ENCODE data around the gene BDKRB1. TPM values are rescaled to one million over a fixed set of nuclear protein-coding genes. Genes with fewer than 3 reads are reported as not detected.

Gene BDKRB1
- total RNA-seq, 2 donors from 2014 or later, result 2.3 TPM; not detected in 1

- intact Hi-C loops (cut with DNase I), result no loop called here
- H3K4me1 ChIP-seq (replicated peaks), result no peaks in the 10 kb centered on the region
- no peak overlapping the region for H3K27ac ChIP-seq
- H3K27me3 ChIP-seq (replicated peaks; ENCODE audit: insufficient read depth), result no peaks in the 10 kb centered on the region
- no peak overlapping the region for H3K4me3 ChIP-seq
- no peak for DNase-seq (ENCODE audit: low spot score)
- peaks cover 0 to 2% of the 10 kb centered on the region in 2 donors for H3K36me3 ChIP-seq
- WGBS, result 88% methylated on average over 3 of the region's 3 CpGs
- TF ChIP-seq POLR2AphosphoS5 (IDR thresholded peaks at IDR 0.05), result no peak
- no peak for TF ChIP-seq CTCF (IDR thresholded peaks at IDR 0.05)
- no peak for TF ChIP-seq POLR2A (IDR thresholded peaks at IDR 0.05)
- H3K9me3 ChIP-seq, result no peaks in the 10 kb centered on the region
These were observed 48.0 kb downstream of the BDKRB1 start for GRCh38 chr14:96303981-96304380.

DNA sequence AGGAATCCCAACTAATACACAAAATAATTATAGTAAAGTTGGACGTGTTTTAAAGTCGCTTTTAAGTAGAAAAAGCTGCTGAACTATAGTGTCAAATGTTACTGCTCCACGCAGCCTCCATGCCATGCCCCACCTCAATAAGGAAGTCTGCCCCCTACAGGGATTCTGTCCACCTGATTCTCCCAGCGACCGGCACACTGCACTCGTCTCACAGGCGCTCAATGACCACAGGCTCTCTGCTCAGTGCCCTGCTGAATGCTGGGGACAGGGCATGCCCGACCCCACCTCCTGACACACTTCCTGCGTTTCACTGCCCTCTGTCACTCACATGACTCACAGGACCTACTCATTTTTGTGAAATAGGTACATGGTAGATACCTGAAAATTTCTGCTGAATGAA is 48.9 kb downstream of the BDKRB1 start:
- no peak for DNase-seq (ENCODE audit: low spot score)
- no peak overlapping the region for H3K4me3 ChIP-seq
- no peaks in the 10 kb centered on the region for H3K9me3 ChIP-seq
- no peaks in the 10 kb centered on the region for H3K27me3 ChIP-seq (replicated peaks; ENCODE audit: insufficient read depth)
- no peak for TF ChIP-seq CTCF (IDR thresholded peaks at IDR 0.05)
- TF ChIP-seq POLR2A (IDR thresholded peaks at IDR 0.05), result no peak
- TF ChIP-seq POLR2AphosphoS5 (IDR thresholded peaks at IDR 0.05), result no peak
- H3K27ac ChIP-seq, result no peak overlapping the region
- intact Hi-C loops (cut with DNase I), result no loop called here
- H3K4me1 ChIP-seq (replicated peaks), result no peaks in the 10 kb centered on the region
- peaks cover 0 to 2% of the 10 kb centered on the region in 2 donors for H3K36me3 ChIP-seq
- 80% methylated on average over 9 of the region's 9 CpGs for WGBS

DNA sequence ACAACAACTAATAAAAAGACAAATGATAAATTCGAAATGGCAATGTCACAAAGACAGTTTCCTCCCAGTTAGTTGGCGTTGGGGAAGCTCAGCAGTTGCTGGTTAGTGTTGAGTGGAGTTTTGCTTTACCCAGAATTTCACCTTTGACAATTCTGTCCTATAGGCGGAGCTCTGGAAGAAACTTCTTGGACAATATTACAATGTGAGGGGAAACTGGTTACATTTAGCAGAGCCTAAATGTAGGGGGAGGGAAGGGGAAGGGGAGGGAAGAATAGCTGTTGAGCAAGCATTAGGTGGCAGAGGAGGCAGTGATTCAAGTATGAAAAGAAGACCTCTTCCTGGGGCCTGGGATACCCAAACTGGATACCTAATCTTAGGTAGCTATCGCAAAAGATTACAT is 51.4 kb downstream of the BDKRB1 start:
- Histone ChIP-seq H3K27ac (no peak overlapping the region), H3K27me3 (replicated peaks; ENCODE audit: insufficient read depth) (no peaks in the 10 kb centered on the region), H3K36me3 (peaks cover 0 to 2% of the 10 kb centered on the region in 2 donors), H3K4me1 (replicated peaks) (no peaks in the 10 kb centered on the region), H3K4me3 (no peak overlapping the region), H3K9me3 (no peaks in the 10 kb centered on the region)
- TF ChIP-seq POLR2A (IDR thresholded peaks at IDR 0.05) (no peak), CTCF (IDR thresholded peaks at IDR 0.05) (no peak), POLR2AphosphoS5 (IDR thresholded peaks at IDR 0.05) (no peak)
- intact Hi-C loops (cut with DNase I), result no loop called here
- 86% methylated on average over 4 of the region's 4 CpGs for WGBS
- DNase-seq (ENCODE audit: low spot score), result no peak

GRCh38 chr14:96309133-96309895 is 53.3 kb downstream of the BDKRB1 start:
- Histone ChIP-seq H3K27ac (no peak overlapping the region), H3K36me3 (peaks cover 0 to 6% of the 10 kb centered on the region in 2 donors), H3K4me3 (no peak overlapping the region), H3K9me3 (no peaks in the 10 kb centered on the region), H3K4me1 (replicated peaks) (no peaks in the 10 kb centered on the region), H3K27me3 (replicated peaks; ENCODE audit: insufficient read depth) (no peaks in the 10 kb centered on the region)
- WGBS, result 54% methylated on average over 8 of the region's 8 CpGs
- DNase-seq (ENCODE audit: low spot score), result no peak
- intact Hi-C loops (cut with DNase I), result no loop called here
- TF ChIP-seq POLR2AphosphoS5 (IDR thresholded peaks at IDR 0.05), result no peak
- TF ChIP-seq CTCF (IDR thresholded peaks at IDR 0.05), result no peak
- TF ChIP-seq POLR2A (IDR thresholded peaks at IDR 0.05), result no peak

DNA sequence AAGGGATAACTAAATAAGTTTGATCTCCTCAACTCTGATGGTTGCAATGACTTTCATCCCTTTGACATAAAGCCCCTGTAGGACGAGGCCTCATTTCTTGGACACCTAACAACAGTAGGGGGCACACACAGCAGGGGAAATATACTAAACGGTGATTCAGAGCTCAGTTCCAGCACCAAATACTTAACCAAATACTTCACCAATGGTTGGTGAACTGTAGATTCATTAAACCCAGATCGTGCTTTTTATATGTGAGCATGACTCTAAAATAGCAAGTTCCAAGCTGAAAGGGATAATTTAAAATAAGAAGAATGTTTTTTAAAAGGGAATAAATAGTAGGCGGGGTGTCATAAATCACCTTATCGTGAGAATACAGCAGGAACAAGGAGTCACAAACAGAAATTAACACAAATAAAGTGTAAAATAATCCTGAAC is 53.9 kb downstream of the BDKRB1 start:
- H3K4me3 ChIP-seq, result no peak overlapping the region
- H3K27me3 ChIP-seq (replicated peaks; ENCODE audit: insufficient read depth), result no peaks in the 10 kb centered on the region
- intact Hi-C loops (cut with DNase I), result no loop called here
- H3K9me3 ChIP-seq, result no peaks in the 10 kb centered on the region
- TF ChIP-seq POLR2AphosphoS5 (IDR thresholded peaks at IDR 0.05), result no peak
- TF ChIP-seq CTCF (IDR thresholded peaks at IDR 0.05), result no peak
- no peak for TF ChIP-seq POLR2A (IDR thresholded peaks at IDR 0.05)
- H3K36me3 ChIP-seq, result peaks cover 0 to 6% of the 10 kb centered on the region in 2 donors
- DNase-seq (ENCODE audit: low spot score), result no peak
- 47% methylated on average over 5 of the region's 5 CpGs for WGBS
- no peaks in the 10 kb centered on the region for H3K4me1 ChIP-seq (replicated peaks)
- no peak overlapping the region for H3K27ac ChIP-seq

Data from prostate gland (tissue), 2 donors.